Measurements from ENCODE around the gene GLB1L.

GRCh38 chr2:219245148-219245898 is at the start of gene GLB1L, which contains the start of gene STK16:
- TF ChIP-seq CTCF (IDR thresholded peaks at IDR 0.05) (peak in 2 of 6 experiments; percentile 7 to 23), POLR2AphosphoS5 (IDR thresholded peaks at IDR 0.05) (peak; percentile 98 to 99), POLR2A (IDR thresholded peaks at IDR 0.05) (peak in 3 of 4 donors; percentile 82 to 92 (median 84)), EP300 (IDR thresholded peaks at IDR 0.05) (peak in 1 of 4 donors; percentile 76)
